Karpas-422 (cell line): ENCODE measurements around the gene TTLL9. TPM values are rescaled to one million over a fixed set of nuclear protein-coding genes. Genes with fewer than 3 reads are reported as not detected.

ENCODE experiments used
- DNase-seq: peaks from one replicate; pipeline ENCODE4 v3.0.0-alpha.2; 2015
- H2AFZ ChIP-seq: fragments of 200-600 bp; sonication (generic); 2 replicates; pipeline ENCODE4 v1.6.1; 2014; ENCODE audit warnings: antibody characterized with exemption, low read length, mixed read lengths
- H3K27ac ChIP-seq: fragments of 200-600 bp; sonication (generic); 2 replicates; pipeline ENCODE4 v1.5.1; 2014; ENCODE audit warnings: mild to moderate bottlenecking, low read length, moderate library complexity
- H3K27me3 ChIP-seq: fragments of 200-600 bp; sonication (generic); 2 replicates; pipeline ENCODE4 v1.6.1; 2014; ENCODE audit warnings: low read length, mixed read lengths
- H3K36me3 ChIP-seq: fragments of 200-600 bp; sonication (generic); 2 replicates; pipeline ENCODE4 v1.6.1; 2014; ENCODE audit warnings: low read length, mixed read lengths; ENCODE audit not compliant: insufficient read depth
- H3K4me1 ChIP-seq: fragments of 200-600 bp; sonication (generic); 2 replicates; pipeline ENCODE4 v1.6.1; 2014; ENCODE audit warnings: mild to moderate bottlenecking, low read length, mixed read lengths
- H3K4me2 ChIP-seq: fragments of 200-600 bp; sonication (generic); 2 replicates; pipeline ENCODE4 v1.6.1; 2014; ENCODE audit warnings: low read length, low read depth, mild to moderate bottlenecking; ENCODE audit not compliant: poor library complexity, severe bottlenecking
- H3K4me3 ChIP-seq: fragments of 200-600 bp; sonication (generic); 2 replicates; pipeline ENCODE4 v1.5.1; 2014; ENCODE audit warnings: mild to moderate bottlenecking, antibody characterized with exemption, low read length, mixed read lengths
- H3K79me2 ChIP-seq: fragments of 200-600 bp; sonication (generic); 2 replicates; pipeline ENCODE4 v1.6.1; 2014; ENCODE audit warnings: mild to moderate bottlenecking, low read length, mixed read lengths
- H3K9ac ChIP-seq: fragments of 200-600 bp; sonication (generic); 2 replicates; pipeline ENCODE4 v1.6.0; 2014; ENCODE audit warnings: low read length
- H3K9me2 ChIP-seq: fragments of 200-600 bp; sonication (generic), shearing (Covaris generic); replicated peaks from 2 replicates; pipeline ENCODE4 v1.6.0; 2014; ENCODE audit warnings: mild to moderate bottlenecking, low read length, moderate library complexity; ENCODE audit not compliant: insufficient read depth
- H3K9me3 ChIP-seq: fragments of 300-700, 200-600 bp; sonication (generic); 2 replicates; pipeline ENCODE4 v1.6.1; 2014; ENCODE audit warnings: low read length, mixed read lengths
- H4K20me1 ChIP-seq: fragments of 200-600 bp; sonication (generic); 2 replicates; pipeline ENCODE4 v1.6.1; 2014; ENCODE audit warnings: mild to moderate bottlenecking, antibody characterized with exemption, low read length, low read depth; ENCODE audit not compliant: insufficient read depth
- total RNA-seq: library from RNA; depleted of rRNA; stranded (reverse); fragments of >200 nt; shearing (Covaris generic); gene quantifications from 2 replicates; pipeline ENCODE4 v1.2.3, GENCODE V29; 2014; ENCODE audit warnings: low replicate concordance

The TTLL9 gene
- total RNA-seq, 1 experiment from 2014 or later: not detected

DNA sequence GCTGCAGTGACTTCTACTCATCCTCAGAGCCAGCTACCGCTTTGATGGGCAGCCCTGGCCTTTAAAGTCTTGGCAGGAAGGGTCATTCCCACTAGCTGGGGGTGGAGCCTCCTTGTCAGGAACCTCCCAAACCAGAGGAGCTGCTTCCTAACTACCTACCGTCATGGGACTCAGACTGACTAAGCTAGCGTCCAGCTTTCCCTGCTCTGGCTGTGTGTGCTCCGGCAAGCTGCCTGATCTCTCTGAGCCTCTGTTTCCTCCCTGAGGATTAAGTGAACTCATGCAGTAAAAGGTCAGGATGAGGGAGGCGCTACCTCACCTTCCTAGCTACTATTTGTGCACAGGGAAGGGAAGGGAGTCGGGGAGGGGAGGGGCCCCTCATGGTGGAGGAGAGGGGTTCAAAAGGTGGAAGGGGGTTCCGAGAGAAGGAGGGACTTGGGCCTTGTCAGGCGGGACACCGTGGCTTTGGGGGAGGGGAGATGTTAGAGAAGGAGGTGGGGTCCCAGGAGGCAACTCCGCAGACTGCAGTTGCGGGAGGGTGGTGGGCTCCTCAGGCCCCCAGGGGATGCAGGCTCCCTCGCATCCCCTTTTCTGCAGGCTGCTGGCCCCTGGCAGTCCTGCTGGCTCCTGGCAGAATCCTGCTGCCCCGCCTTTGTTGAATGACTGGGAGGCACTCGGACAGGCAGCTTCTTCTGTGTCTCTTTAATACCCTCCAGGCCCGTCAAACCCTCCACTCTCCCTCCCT, 9.9 kb upstream of the TTLL9 start:
- Histone ChIP-seq H3K4me2 (no peak overlapping the region), H3K9ac (no peak overlapping the region)

DNA sequence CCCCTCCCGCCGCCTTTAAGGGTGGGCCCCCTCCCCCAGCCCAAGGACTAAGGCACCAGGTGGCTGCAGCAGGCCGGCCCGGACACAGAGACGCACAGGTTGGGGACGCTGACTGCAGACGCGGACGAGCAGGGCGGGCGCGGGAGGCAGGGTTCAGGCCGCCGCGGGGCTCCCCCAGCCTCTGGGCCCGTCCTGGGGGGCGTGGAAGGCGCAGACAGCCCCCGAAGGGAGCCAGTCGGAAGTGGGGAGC, 9.4 kb upstream of the TTLL9 start:
- Histone ChIP-seq H3K79me2 (no peaks in the 10 kb centered on the region), H3K27ac (no peak overlapping the region), H2AFZ (no peak overlapping the region), H3K4me2 (peak overlapping the region; percentile 32), H3K9me3 (no peaks in the 10 kb centered on the region), H3K27me3 (no peaks in the 10 kb centered on the region), H4K20me1 (no peaks in the 10 kb centered on the region), H3K9me2 (no peaks in the 10 kb centered on the region), H3K9ac (no peak overlapping the region), H3K4me3 (no peak overlapping the region), H3K36me3 (no peaks in the 10 kb centered on the region), H3K4me1 (peaks cover 7% of the 10 kb centered on the region)
- DNase-seq: no peak

More for the DNA sequence above, 9.9 kb upstream of the TTLL9 start:
- DNase-seq: no peak
- H3K4me1 ChIP-seq: peaks cover 7% of the 10 kb centered on the region
- no peaks in the 10 kb centered on the region for H3K9me2 ChIP-seq
- no peak overlapping the region for H2AFZ ChIP-seq
- no peak overlapping the region for H3K4me3 ChIP-seq
- H3K36me3 ChIP-seq: no peaks in the 10 kb centered on the region
- H3K27me3 ChIP-seq: no peaks in the 10 kb centered on the region
- H3K79me2 ChIP-seq: no peaks in the 10 kb centered on the region
- H3K9me3 ChIP-seq: no peaks in the 10 kb centered on the region
- H4K20me1 ChIP-seq: no peaks in the 10 kb centered on the region
- no peak overlapping the region for H3K27ac ChIP-seq

DNA sequence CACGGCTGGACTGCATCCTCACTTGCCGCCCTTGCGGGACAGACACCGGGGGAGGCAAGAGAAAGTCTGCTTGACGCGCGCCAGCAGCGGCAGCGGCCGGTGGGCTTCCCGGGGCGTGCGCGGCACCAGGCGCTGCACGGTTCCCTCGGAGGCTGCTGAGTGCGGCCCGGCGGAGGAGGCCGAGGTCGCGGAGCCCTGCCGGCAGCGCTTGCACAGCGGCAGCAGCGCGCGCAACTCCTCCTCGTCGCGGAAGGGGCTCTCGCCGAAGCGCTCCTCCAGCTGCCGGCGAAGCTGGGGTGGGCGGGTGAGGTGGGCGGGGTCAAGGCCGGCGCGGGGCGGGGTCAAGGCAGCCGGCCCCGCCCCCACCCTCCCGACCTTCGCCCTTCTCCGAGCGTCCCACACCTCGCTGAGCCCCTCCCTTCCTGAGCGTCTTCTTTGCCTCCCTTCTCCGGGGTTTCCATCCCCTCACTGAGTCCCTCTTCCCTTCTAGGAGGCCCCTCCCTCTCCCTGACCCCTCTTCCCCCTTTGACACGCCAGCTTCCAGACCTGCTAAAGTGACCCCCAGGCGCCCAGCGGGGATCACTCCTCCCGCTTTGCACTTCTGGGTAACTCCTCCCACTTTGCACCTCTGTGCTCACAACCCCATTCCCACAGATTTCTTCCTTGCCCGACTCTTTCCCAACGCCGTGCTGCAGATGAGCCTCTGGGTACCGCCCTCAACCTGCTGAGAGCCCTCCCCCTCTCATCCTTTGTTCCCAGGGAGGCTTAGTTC, 8.9 kb upstream of the TTLL9 start:
- Histone ChIP-seq H3K9me2 (no peaks in the 10 kb centered on the region), H3K9ac (no peak overlapping the region), H3K27ac (no peak overlapping the region), H4K20me1 (no peaks in the 10 kb centered on the region), H3K79me2 (no peaks in the 10 kb centered on the region), H3K4me2 (peak overlapping the region; percentile 32), H3K36me3 (no peaks in the 10 kb centered on the region), H3K4me3 (no peak overlapping the region), H2AFZ (no peak overlapping the region), H3K9me3 (no peaks in the 10 kb centered on the region), H3K27me3 (no peaks in the 10 kb centered on the region), H3K4me1 (peaks cover 7% of the 10 kb centered on the region)
- peak; percentile 50 for DNase-seq

DNA sequence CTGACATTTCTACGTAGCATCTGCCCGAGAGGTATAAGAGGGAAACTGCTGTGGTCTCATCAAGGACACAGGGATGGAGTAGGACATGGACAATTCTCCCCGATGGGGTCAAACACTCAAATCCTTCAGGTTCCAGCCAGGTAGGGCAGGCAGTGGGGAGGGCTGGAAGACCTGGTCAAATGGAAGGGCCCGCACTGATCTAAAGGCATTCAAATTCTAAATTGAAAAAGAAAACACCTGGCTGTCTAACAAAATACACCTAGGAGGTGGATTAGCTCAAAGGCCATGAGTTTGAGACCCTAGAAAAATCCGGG, 8.3 kb upstream of the TTLL9 start:
- no peak overlapping the region for H3K4me2 ChIP-seq
- H3K27ac ChIP-seq: no peak overlapping the region
- H3K4me1 ChIP-seq: peaks cover 7% of the 10 kb centered on the region
- no peaks in the 10 kb centered on the region for H3K79me2 ChIP-seq
- H3K4me3 ChIP-seq: no peak overlapping the region
- H3K9me3 ChIP-seq: no peaks in the 10 kb centered on the region
- H4K20me1 ChIP-seq: no peaks in the 10 kb centered on the region
- no peak overlapping the region for H2AFZ ChIP-seq
- no peaks in the 10 kb centered on the region for H3K9me2 ChIP-seq
- no peaks in the 10 kb centered on the region for H3K36me3 ChIP-seq
- DNase-seq: no peak
- no peak overlapping the region for H3K9ac ChIP-seq
- H3K27me3 ChIP-seq: no peaks in the 10 kb centered on the region

DNA sequence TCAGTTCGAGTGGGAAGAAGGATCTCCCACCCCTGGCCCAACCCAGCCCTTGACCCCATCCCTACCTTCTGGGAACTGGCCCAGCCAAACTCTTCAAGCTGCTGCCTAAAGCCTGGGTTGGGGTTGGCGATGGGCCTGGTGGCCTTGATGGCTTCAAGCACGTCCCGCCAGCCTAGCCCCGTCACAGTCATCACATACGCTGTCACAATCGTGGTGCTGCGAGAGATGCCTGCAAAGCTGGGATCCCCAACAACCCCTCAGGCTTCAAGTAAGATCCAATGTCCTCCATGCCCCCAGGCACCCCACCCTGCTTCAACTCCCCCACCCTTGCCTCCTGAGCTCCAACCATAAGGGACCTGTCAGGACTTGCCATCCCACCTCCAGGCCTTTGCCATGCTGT, 7.9 kb upstream of the TTLL9 start:
- H3K9ac ChIP-seq: no peak overlapping the region
- H3K27ac ChIP-seq: no peak overlapping the region
- H3K9me3 ChIP-seq: no peaks in the 10 kb centered on the region
- H2AFZ ChIP-seq: no peak overlapping the region
- H3K9me2 ChIP-seq: no peaks in the 10 kb centered on the region
- no peak for DNase-seq
- H3K27me3 ChIP-seq: no peaks in the 10 kb centered on the region
- H3K4me3 ChIP-seq: no peak overlapping the region
- H3K4me1 ChIP-seq: peaks cover 7% of the 10 kb centered on the region
- no peaks in the 10 kb centered on the region for H3K36me3 ChIP-seq
- H4K20me1 ChIP-seq: no peaks in the 10 kb centered on the region
- H3K4me2 ChIP-seq: no peak overlapping the region
- H3K79me2 ChIP-seq: no peaks in the 10 kb centered on the region

DNA sequence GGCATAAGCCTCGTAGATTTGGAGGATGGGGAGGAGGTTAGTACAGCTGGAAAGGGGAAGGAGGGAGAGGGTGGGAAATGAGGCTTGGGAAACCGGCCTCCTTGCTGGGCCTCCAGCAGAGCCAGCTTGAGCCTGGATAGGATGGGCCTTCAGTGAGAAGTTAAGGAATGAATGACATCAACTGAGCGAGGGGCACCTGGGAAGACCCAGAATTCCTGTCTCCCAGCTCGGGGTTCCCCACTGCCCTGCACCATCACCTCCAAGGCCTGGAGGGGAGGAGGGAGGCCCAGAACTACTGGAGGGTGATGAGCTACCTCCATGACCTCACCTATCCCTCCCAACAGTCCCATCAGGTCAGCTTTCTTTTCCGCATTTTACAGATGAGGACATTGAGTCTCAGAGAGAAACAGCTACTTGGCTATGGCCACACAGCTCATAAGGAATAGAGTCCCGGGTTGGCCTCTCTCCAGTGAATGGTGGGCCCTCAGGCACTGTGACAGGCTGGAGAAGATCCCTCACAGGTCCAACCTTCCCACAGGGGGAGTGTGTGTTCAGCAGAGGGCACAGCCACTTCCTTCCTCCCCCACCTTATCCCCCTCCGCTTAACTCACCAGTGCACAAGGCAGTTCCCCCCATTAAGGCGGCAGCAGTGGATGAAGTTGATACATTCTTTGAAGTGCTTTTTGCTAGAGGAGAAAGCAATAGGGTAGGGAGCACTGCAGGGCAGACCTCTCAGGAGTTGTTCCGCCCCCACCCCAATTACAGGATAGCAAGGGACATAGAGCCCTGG, 6.9 kb upstream of the TTLL9 start:
- H3K9me2 ChIP-seq: no peaks in the 10 kb centered on the region
- no peak for DNase-seq
- no peaks in the 10 kb centered on the region for H4K20me1 ChIP-seq
- no peak overlapping the region for H2AFZ ChIP-seq
- H3K9me3 ChIP-seq: no peaks in the 10 kb centered on the region
- H3K79me2 ChIP-seq: no peaks in the 10 kb centered on the region
- no peak overlapping the region for H3K4me2 ChIP-seq
- H3K27ac ChIP-seq: no peak overlapping the region
- no peak overlapping the region for H3K4me3 ChIP-seq
- H3K27me3 ChIP-seq: no peaks in the 10 kb centered on the region
- peaks cover 5% of the 10 kb centered on the region for H3K4me1 ChIP-seq
- H3K36me3 ChIP-seq: no peaks in the 10 kb centered on the region
- H3K9ac ChIP-seq: no peak overlapping the region

DNA sequence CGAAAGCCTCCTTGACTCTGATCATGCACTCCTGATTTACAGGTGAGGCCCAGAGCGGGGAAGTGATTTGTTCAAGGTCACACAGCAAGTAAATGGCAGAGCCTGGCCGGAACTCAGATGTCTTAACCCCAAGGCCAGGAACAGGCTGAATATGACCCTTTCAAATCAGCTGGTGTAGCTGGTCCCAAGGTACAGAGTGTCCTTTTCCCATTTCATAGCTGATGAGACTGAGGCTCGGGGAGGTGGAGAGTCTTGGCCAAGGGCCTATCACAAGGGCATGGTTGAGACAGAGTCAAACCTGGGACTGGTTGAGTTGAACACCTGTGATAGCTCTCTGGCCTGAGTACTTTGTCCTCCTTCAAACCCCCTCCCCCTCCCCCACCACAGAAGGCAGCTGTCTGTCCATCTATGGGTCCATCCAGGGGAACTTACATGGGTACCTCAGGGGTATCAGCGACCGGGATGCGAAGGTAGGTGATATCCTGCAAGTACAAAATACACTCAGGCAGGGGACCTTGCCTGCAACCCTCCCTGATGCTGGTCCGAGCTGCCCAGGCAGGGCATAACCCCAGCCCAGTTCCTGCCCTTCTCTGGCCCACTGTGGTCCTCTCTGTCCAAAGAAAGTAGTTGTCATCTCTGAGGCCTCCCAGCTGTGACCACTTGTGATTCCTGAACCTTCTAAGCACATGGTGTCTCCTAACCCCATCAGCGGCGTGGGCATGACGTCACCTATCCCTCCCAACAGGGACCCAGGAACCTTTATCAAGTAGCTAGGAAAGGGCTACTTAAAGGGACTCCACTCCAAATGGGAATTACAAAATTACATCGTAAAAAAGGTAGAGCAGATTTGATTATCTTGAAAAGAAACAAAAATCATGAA, 5.7 kb upstream of the TTLL9 start:
- no peaks in the 10 kb centered on the region for H4K20me1 ChIP-seq
- no peak overlapping the region for H3K27ac ChIP-seq
- no peak overlapping the region for H3K4me3 ChIP-seq
- H3K9me2 ChIP-seq: no peaks in the 10 kb centered on the region
- H2AFZ ChIP-seq: no peak overlapping the region
- H3K27me3 ChIP-seq: no peaks in the 10 kb centered on the region
- no peak for DNase-seq
- H3K4me1 ChIP-seq: peaks cover 4% of the 10 kb centered on the region
- H3K79me2 ChIP-seq: no peaks in the 10 kb centered on the region
- H3K36me3 ChIP-seq: no peaks in the 10 kb centered on the region
- H3K9me3 ChIP-seq: no peaks in the 10 kb centered on the region
- no peak overlapping the region for H3K9ac ChIP-seq
- no peak overlapping the region for H3K4me2 ChIP-seq

DNA sequence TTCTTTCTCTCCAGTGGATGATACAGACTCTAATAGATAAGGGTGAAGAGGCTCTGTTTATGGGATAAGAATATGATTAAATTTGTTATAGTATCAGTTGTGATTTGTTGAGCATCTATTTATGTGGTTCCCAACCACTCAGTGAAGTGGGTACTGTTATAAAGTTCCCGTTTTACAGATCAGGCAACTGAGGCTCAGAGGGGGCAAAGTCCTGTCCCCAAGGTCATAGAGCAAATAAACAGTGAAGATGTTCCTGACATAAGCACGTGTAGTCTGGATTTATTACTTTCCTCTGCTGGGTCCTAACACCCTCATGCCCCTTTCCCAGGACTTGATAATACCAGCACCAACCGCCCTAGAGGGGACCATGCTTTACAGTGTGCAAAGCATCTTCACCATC, 4.2 kb upstream of the TTLL9 start:
- H3K4me1 ChIP-seq: peaks cover 1% of the 10 kb centered on the region

More for the DNA sequence above, 4.2 kb upstream of the TTLL9 start:
- Histone ChIP-seq H3K36me3 (no peaks in the 10 kb centered on the region), H3K9me2 (no peaks in the 10 kb centered on the region), H3K4me2 (no peak overlapping the region), H3K4me3 (no peak overlapping the region), H3K9ac (no peak overlapping the region), H2AFZ (no peak overlapping the region), H3K79me2 (no peaks in the 10 kb centered on the region), H3K9me3 (no peaks in the 10 kb centered on the region), H3K27ac (no peak overlapping the region), H3K27me3 (no peaks in the 10 kb centered on the region), H4K20me1 (no peaks in the 10 kb centered on the region)
- DNase-seq: no peak
